MCF 10A (cell line): Measurements from ENCODE around the gene SRGAP3. TPM values are rescaled to one million over a fixed set of nuclear protein-coding genes. Genes with fewer than 3 reads are reported as not detected.

Experiments
- BruUV-seq: library from RNA; stranded (reverse); fragments of 400-500 nt; replicated peaks from 2 replicates; lab custom pipeline; 2021; lab: Mats Ljungman, UMichigan
- CTCF ChIA-PET: fragments of 300-600 bp; sonication (Branson Sonifier 250); formaldehyde crosslinking; extraction: SDS; loops from one replicate; lab custom pipeline; 2021; ENCODE audit warnings: antibody characterized with exemption, inconsistent platforms; lab: Yijun Ruan, JAX
- POLR2A ChIA-PET: fragments of 300-600, 350-650 bp; sonication (Branson Sonifier 250); formaldehyde crosslinking; extraction: SDS; loops from one replicate; lab custom pipeline; 2020; ENCODE audit warnings: antibody characterized with exemption, inconsistent platforms; lab: Yijun Ruan, JAX
- DNase-seq: peaks from one replicate; pipeline ENCODE4 v3.0.0-alpha.2; 2018; ENCODE audit not compliant: unreplicated experiment
- H3K27ac Mint-ChIP-seq: one replicate; pipeline ENCODE4 v1.8.0; 2022; ENCODE audit warnings: mild to moderate bottlenecking, low read depth, mixed read lengths; ENCODE audit not compliant: unreplicated experiment
- H3K27me3 Mint-ChIP-seq: one replicate; pipeline ENCODE4 v1.8.0; 2022; ENCODE audit warnings: mixed read lengths; ENCODE audit not compliant: insufficient read depth, unreplicated experiment
- H3K36me3 Mint-ChIP-seq: one replicate; pipeline ENCODE4 v1.8.0; 2022; ENCODE audit warnings: mild to moderate bottlenecking, moderate library complexity, mixed read lengths; ENCODE audit not compliant: insufficient read depth, unreplicated experiment
- H3K4me1 Mint-ChIP-seq: one replicate; pipeline ENCODE4 v1.8.0; 2022; ENCODE audit warnings: mixed read lengths; ENCODE audit not compliant: insufficient read depth, unreplicated experiment
- H3K4me3 Mint-ChIP-seq: one replicate; pipeline ENCODE4 v1.8.0; 2022; ENCODE audit warnings: mild to moderate bottlenecking, moderate library complexity, mixed read lengths; ENCODE audit not compliant: unreplicated experiment
- H3K9me3 Mint-ChIP-seq: one replicate; pipeline ENCODE4 v1.8.0; 2022; ENCODE audit warnings: mixed read lengths; ENCODE audit not compliant: unreplicated experiment
- intact Hi-C: fragments of 100-400 bp; cut with micrococcal nuclease; formaldehyde crosslinking; loops from 2 replicates; pipeline ENCODE4 v1.14.1; 2022
- total RNA-seq: library from RNA; stranded (reverse); gene quantifications from 2 replicates; pipeline ENCODE4 v1.2.3, GENCODE V29; 2022
- TF ChIP-seq, protein P1 (sequence below): fragments of 200-600 bp; IDR thresholded peaks from one replicate; pipeline ENCODE4 v1.8.0; 2022; ENCODE audit warnings: antibody characterized with exemption, mild to moderate bottlenecking; ENCODE audit not compliant: unreplicated experiment

SRGAP3 gene
- total RNA-seq, 1 experiment from 2014 or later, result 19.8 TPM

DNA sequence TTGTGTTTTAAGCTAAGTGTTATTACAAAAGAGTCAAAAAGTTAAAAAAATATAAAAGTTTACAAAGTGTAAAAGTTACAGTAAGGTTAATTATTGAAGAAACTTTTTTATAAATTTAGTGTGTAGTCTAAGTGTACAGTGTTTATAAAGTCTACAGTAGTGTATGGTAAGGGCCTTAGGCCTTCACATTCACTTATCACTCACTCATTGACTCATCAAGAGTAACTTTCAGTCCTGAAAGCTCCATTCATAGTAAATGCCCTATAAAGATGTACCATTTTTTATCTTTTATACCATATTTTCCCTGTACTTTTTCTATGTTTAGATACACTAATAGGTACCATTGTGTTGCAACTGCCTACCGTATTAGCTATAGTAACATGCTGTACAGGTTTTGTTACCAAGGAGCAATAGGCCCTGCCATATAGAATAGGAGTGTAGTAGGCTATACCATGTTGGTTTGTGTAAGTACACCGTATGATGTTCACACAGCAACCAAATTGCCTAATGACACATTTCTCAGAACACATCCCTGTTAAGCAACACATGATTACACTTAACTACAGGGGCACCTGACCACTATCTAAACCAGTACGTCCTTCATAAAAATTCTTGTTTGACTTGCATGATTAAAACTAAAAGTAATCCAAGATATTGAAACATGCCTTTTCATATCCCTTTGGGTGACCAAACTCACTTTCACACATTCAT is 303.4 kb downstream of the SRGAP3 start:
- Mint-ChIP-seq H3K4me1 (peaks cover 5% of the 10 kb centered on the region), H3K4me3 (no peak overlapping the region), H3K36me3 (peaks cover 20% of the 10 kb centered on the region), H3K9me3 (peaks cover 19% of the 10 kb centered on the region), H3K27me3 (no peaks in the 10 kb centered on the region), H3K27ac (no peak overlapping the region)
- no TSS peak for BruUV-seq
- TF ChIP-seq, protein P1, sequence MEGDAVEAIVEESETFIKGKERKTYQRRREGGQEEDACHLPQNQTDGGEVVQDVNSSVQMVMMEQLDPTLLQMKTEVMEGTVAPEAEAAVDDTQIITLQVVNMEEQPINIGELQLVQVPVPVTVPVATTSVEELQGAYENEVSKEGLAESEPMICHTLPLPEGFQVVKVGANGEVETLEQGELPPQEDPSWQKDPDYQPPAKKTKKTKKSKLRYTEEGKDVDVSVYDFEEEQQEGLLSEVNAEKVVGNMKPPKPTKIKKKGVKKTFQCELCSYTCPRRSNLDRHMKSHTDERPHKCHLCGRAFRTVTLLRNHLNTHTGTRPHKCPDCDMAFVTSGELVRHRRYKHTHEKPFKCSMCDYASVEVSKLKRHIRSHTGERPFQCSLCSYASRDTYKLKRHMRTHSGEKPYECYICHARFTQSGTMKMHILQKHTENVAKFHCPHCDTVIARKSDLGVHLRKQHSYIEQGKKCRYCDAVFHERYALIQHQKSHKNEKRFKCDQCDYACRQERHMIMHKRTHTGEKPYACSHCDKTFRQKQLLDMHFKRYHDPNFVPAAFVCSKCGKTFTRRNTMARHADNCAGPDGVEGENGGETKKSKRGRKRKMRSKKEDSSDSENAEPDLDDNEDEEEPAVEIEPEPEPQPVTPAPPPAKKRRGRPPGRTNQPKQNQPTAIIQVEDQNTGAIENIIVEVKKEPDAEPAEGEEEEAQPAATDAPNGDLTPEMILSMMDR, result no peak
- POLR2A ChIA-PET, result interaction anchor here (1.6 kb wide), 1 partner anchor 17 kb away, joined by 5 read pairs; the partner anchor contains the start of gene RAD18
- DNase-seq, result no peak
- CTCF ChIA-PET, result interaction anchor here (0.6 to 1.4 kb wide), 7 partner anchors 8 to 357 kb away, joined by 3 to 8 read pairs (median 4); no protein-coding TSS in a partner anchor
- intact Hi-C loops, result no loop called here

DNA sequence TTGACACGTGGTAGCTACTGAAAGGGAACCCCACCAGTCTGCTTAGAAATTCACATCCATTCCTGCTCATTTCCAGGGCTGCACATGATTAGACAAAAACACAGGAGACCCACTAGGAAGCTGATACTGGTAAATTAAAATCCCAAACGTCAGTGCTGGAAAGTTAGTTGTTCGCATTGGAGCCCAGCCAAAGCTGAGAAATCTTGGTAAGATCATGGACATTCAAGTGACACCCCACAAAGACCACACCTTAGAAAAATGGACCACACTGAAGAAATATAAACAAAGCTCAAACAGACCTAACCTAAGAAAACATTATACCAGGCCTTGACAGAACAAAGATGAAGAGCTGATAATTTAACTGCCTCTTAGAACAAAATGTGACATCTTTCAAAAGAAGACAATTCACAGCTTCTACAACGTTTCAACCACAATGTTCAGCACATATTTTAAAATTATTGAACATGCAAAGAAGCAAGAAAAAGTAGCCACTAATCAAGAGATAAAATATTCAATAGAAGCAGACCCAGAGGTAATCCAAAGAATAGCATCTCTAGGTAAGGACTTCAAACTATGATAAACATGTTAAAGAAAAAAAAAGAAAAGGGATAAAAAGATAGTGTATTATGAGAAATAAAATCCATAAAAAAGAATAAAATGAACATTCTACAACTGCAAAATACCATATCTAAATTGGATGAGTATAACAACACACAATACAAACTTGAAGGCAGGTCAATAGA is 306.5 kb downstream of the SRGAP3 start:
- H3K4me1 Mint-ChIP-seq, result peaks cover 10% of the 10 kb centered on the region
- no peak overlapping the region for H3K4me3 Mint-ChIP-seq
- TF ChIP-seq, protein P1, result no peak
- BruUV-seq, result no TSS peak
- peaks cover 19% of the 10 kb centered on the region for H3K9me3 Mint-ChIP-seq
- no peaks in the 10 kb centered on the region for H3K27me3 Mint-ChIP-seq
- H3K36me3 Mint-ChIP-seq, result peaks cover 20% of the 10 kb centered on the region
- no peak overlapping the region for H3K27ac Mint-ChIP-seq
- intact Hi-C loops, result no loop called here
- ChIA-PET CTCF (interaction anchor here (0.7 kb wide), 2 partner anchors 20 to 359 kb away, joined by 3 to 4 read pairs; no protein-coding TSS in a partner anchor), POLR2A (interaction anchor here (1.2 kb wide), 1 partner anchor 21 kb away, joined by 3 read pairs; the partner anchor contains the start of gene RAD18)
- DNase-seq, result no peak

DNA sequence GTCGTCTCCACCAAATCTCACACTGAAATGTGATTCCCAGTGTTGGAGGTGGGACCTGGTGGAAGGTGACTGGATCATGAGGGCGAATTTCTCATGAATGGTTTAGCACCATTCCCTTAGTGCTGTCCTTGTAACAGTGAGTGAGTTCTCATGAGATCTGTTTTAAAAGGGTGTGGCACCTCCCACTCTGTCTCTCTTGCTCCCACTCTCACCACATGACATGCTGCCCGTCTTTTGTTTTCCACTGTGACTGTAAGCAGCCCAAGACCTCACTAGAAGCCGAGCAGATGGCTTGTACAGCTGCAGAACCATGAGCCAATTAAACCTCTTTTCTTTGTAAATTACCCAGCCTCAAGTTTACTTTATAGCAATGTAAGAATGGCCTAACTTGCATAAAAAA is 307.3 kb downstream of the SRGAP3 start:
- ChIA-PET CTCF (interaction anchor here (0.7 kb wide), 1 partner anchor 21 kb away, joined by 3 read pairs; no protein-coding TSS in a partner anchor), POLR2A (interaction anchor here (1.2 kb wide), 1 partner anchor 22 kb away, joined by 3 read pairs; the partner anchor contains the start of gene RAD18)
- TF ChIP-seq, protein P1, result no peak
- intact Hi-C loops, result no loop called here
- Mint-ChIP-seq H3K9me3 (peaks cover 19% of the 10 kb centered on the region), H3K27me3 (no peaks in the 10 kb centered on the region), H3K27ac (no peak overlapping the region), H3K4me3 (no peak overlapping the region), H3K4me1 (peaks cover 18% of the 10 kb centered on the region), H3K36me3 (peaks cover 16% of the 10 kb centered on the region)
- DNase-seq, result no peak
- BruUV-seq, result no TSS peak
